Neural crest cell (in vitro differentiated cells): Measurements from ENCODE around the gene GPR146. TPM values are rescaled to one million over a fixed set of nuclear protein-coding genes. Genes with fewer than 3 reads are reported as not detected.
A peak's percentile ranks its signal among the peaks of the same experiment; 100 is the strongest.

Experiments used
- DNase-seq: peaks from one replicate; pipeline ENCODE4 v3.0.0; 2021; ENCODE audit warnings: low read depth, mixed read lengths, low spot score
- H3K27ac Mint-ChIP-seq: one replicate; pipeline ENCODE4 v1.8.0; 2021; ENCODE audit warnings: mild to moderate bottlenecking, mixed read lengths; ENCODE audit not compliant: unreplicated experiment
- H3K27me3 Mint-ChIP-seq: 2 replicates; pipeline ENCODE4 v1.8.0; 2021; ENCODE audit warnings: low read depth, mild to moderate bottlenecking, mixed read lengths
- H3K36me3 Mint-ChIP-seq: 2 replicates; pipeline ENCODE4 v1.8.0; 2021; ENCODE audit warnings: low read depth, mild to moderate bottlenecking, mixed read lengths
- H3K4me1 Mint-ChIP-seq: 2 replicates; pipeline ENCODE4 v1.8.0; 2021; ENCODE audit warnings: mixed read lengths
- H3K4me3 Mint-ChIP-seq: one replicate; pipeline ENCODE4 v1.8.0; 2021; ENCODE audit warnings: mild to moderate bottlenecking, mixed read lengths
- H3K9me3 Mint-ChIP-seq: 2 replicates; pipeline ENCODE4 v1.8.0; 2021; ENCODE audit warnings: mixed read lengths
- total RNA-seq: library from RNA; stranded (reverse); gene quantifications from 2 replicates; pipeline ENCODE4 v1.2.1, GENCODE V29; 2021
- TF ChIP-seq, protein P1 (sequence below): fragments of 200-600 bp; sonication (generic); conservative IDR thresholded peaks from 2 replicates; pipeline ENCODE4 v1.5.0; 2021; ENCODE audit warnings: antibody characterized with exemption, mild to moderate bottlenecking

GPR146 gene
- total RNA-seq, 1 donor from 2014 or later = not detected

GRCh38 chr7:1026721-1027161 is 17.6 kb upstream of the GPR146 start:
- DNase-seq = no peak
- H3K4me3 Mint-ChIP-seq = peak overlapping the region; percentile 75
- H3K27ac Mint-ChIP-seq = no peak overlapping the region
- H3K4me1 Mint-ChIP-seq = peaks cover 20% of the 10 kb centered on the region
- no peaks in the 10 kb centered on the region for H3K9me3 Mint-ChIP-seq
- H3K27me3 Mint-ChIP-seq = peaks cover 2% of the 10 kb centered on the region
- TF ChIP-seq, protein P1, sequence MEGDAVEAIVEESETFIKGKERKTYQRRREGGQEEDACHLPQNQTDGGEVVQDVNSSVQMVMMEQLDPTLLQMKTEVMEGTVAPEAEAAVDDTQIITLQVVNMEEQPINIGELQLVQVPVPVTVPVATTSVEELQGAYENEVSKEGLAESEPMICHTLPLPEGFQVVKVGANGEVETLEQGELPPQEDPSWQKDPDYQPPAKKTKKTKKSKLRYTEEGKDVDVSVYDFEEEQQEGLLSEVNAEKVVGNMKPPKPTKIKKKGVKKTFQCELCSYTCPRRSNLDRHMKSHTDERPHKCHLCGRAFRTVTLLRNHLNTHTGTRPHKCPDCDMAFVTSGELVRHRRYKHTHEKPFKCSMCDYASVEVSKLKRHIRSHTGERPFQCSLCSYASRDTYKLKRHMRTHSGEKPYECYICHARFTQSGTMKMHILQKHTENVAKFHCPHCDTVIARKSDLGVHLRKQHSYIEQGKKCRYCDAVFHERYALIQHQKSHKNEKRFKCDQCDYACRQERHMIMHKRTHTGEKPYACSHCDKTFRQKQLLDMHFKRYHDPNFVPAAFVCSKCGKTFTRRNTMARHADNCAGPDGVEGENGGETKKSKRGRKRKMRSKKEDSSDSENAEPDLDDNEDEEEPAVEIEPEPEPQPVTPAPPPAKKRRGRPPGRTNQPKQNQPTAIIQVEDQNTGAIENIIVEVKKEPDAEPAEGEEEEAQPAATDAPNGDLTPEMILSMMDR = no peak
- H3K36me3 Mint-ChIP-seq = peaks cover 9% of the 10 kb centered on the region

- H3K9me3 Mint-ChIP-seq = no peaks in the 10 kb centered on the region
- no peak overlapping the region for H3K27ac Mint-ChIP-seq
- peaks cover 20% of the 10 kb centered on the region for H3K4me1 Mint-ChIP-seq
- peak; percentile 35 for DNase-seq
- TF ChIP-seq, protein P1 = no peak
- H3K4me3 Mint-ChIP-seq = peak overlapping the region; percentile 90
- peaks cover 2% of the 10 kb centered on the region for H3K27me3 Mint-ChIP-seq
- H3K36me3 Mint-ChIP-seq = peaks cover 6% of the 10 kb centered on the region
Measured at GRCh38 chr7:1027242-1028043, 16.9 kb upstream of the GPR146 start.

- peaks cover 2% of the 10 kb centered on the region for H3K36me3 Mint-ChIP-seq
- TF ChIP-seq, protein P1 = no peak
- peaks cover 23% of the 10 kb centered on the region for H3K4me1 Mint-ChIP-seq
- peak; percentile 73 for DNase-seq
- peaks cover 2% of the 10 kb centered on the region for H3K27me3 Mint-ChIP-seq
- H3K4me3 Mint-ChIP-seq = no peak overlapping the region
- no peak overlapping the region for H3K27ac Mint-ChIP-seq
- H3K9me3 Mint-ChIP-seq = no peaks in the 10 kb centered on the region
Measured at GRCh38 chr7:1028044-1028770, 16.1 kb upstream of the GPR146 start.

- H3K36me3 Mint-ChIP-seq = peaks cover 3% of the 10 kb centered on the region
- peak; percentile 32 for DNase-seq
- H3K9me3 Mint-ChIP-seq = no peaks in the 10 kb centered on the region
- TF ChIP-seq, protein P1 = no peak
- peak overlapping the region; percentile 81 for H3K4me3 Mint-ChIP-seq
- H3K27me3 Mint-ChIP-seq = peaks cover 2% of the 10 kb centered on the region
- H3K27ac Mint-ChIP-seq = peak overlapping the region; percentile 46
- H3K4me1 Mint-ChIP-seq = peaks cover 23% of the 10 kb centered on the region
Measured at GRCh38 chr7:1028775-1029636, 15.3 kb upstream of the GPR146 start.
